ENCODE results near the gene SULT1C4. TPM values are rescaled to one million over a fixed set of nuclear protein-coding genes. Genes with fewer than 3 reads are reported as not detected.

The SULT1C4 gene
- total RNA-seq, 4 donors from 2014 or later, result 12.0 to 33.4 (median 13.2) TPM

- no peaks in the 10 kb centered on the region for H3K9me3 ChIP-seq
- H3K27ac ChIP-seq, result no peak overlapping the region
- no peaks in the 10 kb centered on the region for H3K36me3 ChIP-seq
- TF ChIP-seq, protein P1, sequence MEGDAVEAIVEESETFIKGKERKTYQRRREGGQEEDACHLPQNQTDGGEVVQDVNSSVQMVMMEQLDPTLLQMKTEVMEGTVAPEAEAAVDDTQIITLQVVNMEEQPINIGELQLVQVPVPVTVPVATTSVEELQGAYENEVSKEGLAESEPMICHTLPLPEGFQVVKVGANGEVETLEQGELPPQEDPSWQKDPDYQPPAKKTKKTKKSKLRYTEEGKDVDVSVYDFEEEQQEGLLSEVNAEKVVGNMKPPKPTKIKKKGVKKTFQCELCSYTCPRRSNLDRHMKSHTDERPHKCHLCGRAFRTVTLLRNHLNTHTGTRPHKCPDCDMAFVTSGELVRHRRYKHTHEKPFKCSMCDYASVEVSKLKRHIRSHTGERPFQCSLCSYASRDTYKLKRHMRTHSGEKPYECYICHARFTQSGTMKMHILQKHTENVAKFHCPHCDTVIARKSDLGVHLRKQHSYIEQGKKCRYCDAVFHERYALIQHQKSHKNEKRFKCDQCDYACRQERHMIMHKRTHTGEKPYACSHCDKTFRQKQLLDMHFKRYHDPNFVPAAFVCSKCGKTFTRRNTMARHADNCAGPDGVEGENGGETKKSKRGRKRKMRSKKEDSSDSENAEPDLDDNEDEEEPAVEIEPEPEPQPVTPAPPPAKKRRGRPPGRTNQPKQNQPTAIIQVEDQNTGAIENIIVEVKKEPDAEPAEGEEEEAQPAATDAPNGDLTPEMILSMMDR (IDR thresholded peaks at IDR 0.05), result no peak
- no peak for TF ChIP-seq POLR2A (IDR thresholded peaks at IDR 0.05)
- DNase-seq, result no peak
- no peaks in the 10 kb centered on the region for H3K4me1 ChIP-seq
- intact Hi-C loops (cut with DNase I; ENCODE audit: low total_unique reads), result no loop called here
- no peaks in the 10 kb centered on the region for H3K27me3 ChIP-seq
- H3K4me3 ChIP-seq, result no peak overlapping the region
These were observed 5.5 kb downstream of the SULT1C4 start for GRCh38 chr2:108383146-108383830.

DNA sequence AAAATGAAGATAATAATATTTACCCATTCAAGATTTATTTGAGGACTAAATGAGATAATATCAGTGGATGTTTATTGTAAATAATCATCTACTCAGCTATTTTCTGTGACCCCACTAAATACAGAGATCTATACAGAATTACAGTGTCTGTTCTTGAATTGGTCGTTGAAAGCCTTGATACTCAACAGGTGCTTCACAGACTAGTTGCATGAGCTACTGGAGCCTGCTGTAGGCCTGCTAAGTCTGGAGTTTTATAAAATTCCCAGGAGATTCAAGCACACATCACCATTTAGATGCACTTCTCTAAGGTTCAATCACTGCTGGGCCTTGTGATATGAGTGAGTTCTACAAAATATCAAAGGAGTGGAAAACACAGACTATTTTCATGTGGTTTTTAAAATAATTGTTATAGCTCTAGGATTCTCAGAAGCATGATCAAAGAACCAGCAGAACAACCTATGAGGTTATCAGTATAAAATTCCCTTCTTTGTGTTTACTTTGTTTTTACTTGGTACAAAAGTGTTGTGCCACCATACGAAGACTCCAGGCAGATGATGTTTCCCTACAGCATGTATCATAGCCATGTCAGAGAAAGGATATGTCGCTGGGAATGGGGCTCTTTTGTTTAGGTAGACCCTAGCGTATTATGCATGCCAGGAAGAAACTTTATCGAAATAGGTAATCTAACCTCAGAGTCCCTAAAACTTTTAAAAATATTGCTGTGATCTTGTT, 7.1 kb downstream of the SULT1C4 start:
- Histone ChIP-seq H3K27ac (no peak overlapping the region), H3K9me3 (no peaks in the 10 kb centered on the region), H3K4me3 (no peak overlapping the region), H3K4me1 (no peaks in the 10 kb centered on the region), H3K27me3 (no peaks in the 10 kb centered on the region), H3K36me3 (no peaks in the 10 kb centered on the region)
- intact Hi-C loops (cut with DNase I; ENCODE audit: low total_unique reads), result no loop called here
- TF ChIP-seq, protein P1 (IDR thresholded peaks at IDR 0.05), result no peak
- no peak for TF ChIP-seq POLR2A (IDR thresholded peaks at IDR 0.05)
- DNase-seq, result no peak

- DNase-seq, result no peak
- Histone ChIP-seq H3K4me3 (no peak overlapping the region), H3K27me3 (no peaks in the 10 kb centered on the region), H3K27ac (no peak overlapping the region), H3K4me1 (no peaks in the 10 kb centered on the region), H3K9me3 (no peaks in the 10 kb centered on the region), H3K36me3 (no peaks in the 10 kb centered on the region)
- no peak for TF ChIP-seq POLR2A (IDR thresholded peaks at IDR 0.05)
- TF ChIP-seq, protein P1 (IDR thresholded peaks at IDR 0.05), result no peak
- intact Hi-C loops (cut with DNase I; ENCODE audit: low total_unique reads), result no loop called here
These were observed 7.8 kb downstream of the SULT1C4 start for GRCh38 chr2:108385411-108386071.

DNA sequence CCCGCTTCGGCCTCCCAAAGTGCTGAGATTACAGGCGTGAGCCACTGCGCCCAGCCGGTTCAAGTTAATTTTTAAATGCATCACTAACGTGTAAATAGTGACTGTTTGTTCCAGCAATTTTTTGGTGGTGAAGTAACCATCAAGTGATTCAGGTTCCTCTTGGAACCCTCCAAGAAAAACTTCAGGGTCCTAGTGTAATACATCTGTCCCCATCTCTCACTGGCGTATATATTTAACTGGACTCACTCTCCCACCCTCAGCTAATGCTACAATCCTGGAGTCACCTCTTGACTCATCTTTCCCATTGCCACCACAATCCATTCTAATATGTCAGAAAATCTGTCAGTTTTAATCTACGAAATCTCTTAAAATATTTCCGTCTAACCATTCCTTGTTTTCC, 10.3 kb downstream of the SULT1C4 start:
- DNase-seq, result no peak

More for the DNA sequence above, 10.3 kb downstream of the SULT1C4 start:
- no peak for TF ChIP-seq POLR2A (IDR thresholded peaks at IDR 0.05)
- TF ChIP-seq, protein P1 (IDR thresholded peaks at IDR 0.05), result no peak
- H3K36me3 ChIP-seq, result no peaks in the 10 kb centered on the region
- H3K9me3 ChIP-seq, result no peaks in the 10 kb centered on the region
- no peak overlapping the region for H3K27ac ChIP-seq
- H3K4me3 ChIP-seq, result no peak overlapping the region
- intact Hi-C loops (cut with DNase I; ENCODE audit: low total_unique reads), result no loop called here
- no peaks in the 10 kb centered on the region for H3K27me3 ChIP-seq
- no peaks in the 10 kb centered on the region for H3K4me1 ChIP-seq

Data from uterus (tissue), 4 donors.